Measurements from ENCODE around the gene CD2. TPM values are rescaled to one million over a fixed set of nuclear protein-coding genes. Genes with fewer than 3 reads are reported as not detected.

CD2 gene
- total RNA-seq, 1 donor from 2014 or later = not detected

DNA sequence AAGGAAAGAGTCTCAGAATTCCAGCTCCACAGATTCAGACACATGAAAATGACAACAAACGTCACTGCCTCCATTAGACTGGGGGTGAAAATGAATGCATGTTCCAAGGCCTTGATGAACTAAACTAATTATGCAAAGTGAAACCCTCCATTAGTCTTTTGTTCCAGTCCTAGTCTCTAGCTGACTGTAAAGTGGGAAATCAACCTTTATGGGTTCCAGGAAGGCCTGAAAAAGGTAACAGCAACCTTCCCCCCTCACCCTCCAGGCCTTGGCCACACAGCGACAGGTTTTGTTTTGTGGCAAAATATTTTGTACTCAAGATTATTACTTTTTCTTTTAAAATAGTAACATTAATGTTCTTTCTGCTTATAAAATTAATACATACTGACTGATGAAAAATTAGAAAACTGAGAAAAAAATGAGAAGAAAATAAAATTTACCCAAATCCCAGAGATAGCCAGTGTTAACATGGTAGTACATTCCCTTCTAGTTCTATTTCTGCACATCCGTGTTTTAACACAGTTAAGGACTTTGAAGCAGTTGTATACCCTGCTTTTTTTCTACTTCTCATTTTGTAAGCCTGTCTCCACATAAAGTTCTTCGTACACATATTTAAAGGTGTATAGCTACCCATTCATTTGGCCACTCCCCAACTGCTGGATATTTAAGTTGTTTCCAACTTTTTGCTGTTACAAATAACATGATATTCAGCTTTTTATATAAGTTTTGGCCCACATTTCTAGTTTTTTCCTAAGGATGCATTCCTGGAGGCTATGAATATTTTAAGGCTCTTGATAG is 60.9 kb downstream of the CD2 start:
- Mint-ChIP-seq H3K27me3 (no peaks in the 10 kb centered on the region), H3K4me3 (ENCODE audit: low read depth) (no peak overlapping the region), H3K4me1 (ENCODE audit: low read depth) (no peaks in the 10 kb centered on the region), H3K9me3 (ENCODE audit: low read depth) (peaks cover 12% of the 10 kb centered on the region), H3K27ac (no peak overlapping the region), H3K36me3 (ENCODE audit: insufficient read depth) (no peaks in the 10 kb centered on the region)
- TF ChIP-seq, protein P1, sequence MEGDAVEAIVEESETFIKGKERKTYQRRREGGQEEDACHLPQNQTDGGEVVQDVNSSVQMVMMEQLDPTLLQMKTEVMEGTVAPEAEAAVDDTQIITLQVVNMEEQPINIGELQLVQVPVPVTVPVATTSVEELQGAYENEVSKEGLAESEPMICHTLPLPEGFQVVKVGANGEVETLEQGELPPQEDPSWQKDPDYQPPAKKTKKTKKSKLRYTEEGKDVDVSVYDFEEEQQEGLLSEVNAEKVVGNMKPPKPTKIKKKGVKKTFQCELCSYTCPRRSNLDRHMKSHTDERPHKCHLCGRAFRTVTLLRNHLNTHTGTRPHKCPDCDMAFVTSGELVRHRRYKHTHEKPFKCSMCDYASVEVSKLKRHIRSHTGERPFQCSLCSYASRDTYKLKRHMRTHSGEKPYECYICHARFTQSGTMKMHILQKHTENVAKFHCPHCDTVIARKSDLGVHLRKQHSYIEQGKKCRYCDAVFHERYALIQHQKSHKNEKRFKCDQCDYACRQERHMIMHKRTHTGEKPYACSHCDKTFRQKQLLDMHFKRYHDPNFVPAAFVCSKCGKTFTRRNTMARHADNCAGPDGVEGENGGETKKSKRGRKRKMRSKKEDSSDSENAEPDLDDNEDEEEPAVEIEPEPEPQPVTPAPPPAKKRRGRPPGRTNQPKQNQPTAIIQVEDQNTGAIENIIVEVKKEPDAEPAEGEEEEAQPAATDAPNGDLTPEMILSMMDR (IDR thresholded peaks at IDR 0.05; ENCODE audit: unreplicated experiment) = no peak
- DNase-seq (ENCODE audit: low spot score, unreplicated experiment) = no peak

DNA sequence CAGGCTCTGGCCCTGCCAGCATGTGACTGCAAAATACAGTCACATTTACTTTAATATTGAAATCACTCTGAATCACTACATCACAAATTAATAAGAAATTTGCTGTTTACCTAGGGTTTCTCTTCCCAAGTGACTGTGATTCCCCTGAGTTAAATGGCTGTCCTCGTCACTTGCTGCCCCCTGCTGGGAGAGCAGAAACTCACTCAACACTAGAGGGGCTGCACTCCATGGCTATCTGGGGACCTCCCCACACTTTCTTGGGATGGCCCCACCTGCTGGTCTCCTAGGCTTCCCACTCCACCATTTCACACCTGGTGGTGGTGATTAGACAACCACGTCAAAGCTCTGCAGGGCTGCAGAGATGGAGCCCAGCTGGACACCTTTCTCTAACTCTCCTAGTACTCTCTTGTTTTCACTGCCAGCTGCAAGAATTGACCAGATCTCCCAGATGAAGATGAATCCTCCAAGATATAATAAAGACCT is 63.4 kb downstream of the CD2 start:
- H3K4me3 Mint-ChIP-seq (ENCODE audit: low read depth) = no peak overlapping the region
- H3K27ac Mint-ChIP-seq = peak overlapping the region; percentile 48
- peaks cover 3% of the 10 kb centered on the region for H3K9me3 Mint-ChIP-seq (ENCODE audit: low read depth)
- no peaks in the 10 kb centered on the region for H3K4me1 Mint-ChIP-seq (ENCODE audit: low read depth)
- no peaks in the 10 kb centered on the region for H3K27me3 Mint-ChIP-seq
- peak; percentile 39 for DNase-seq (ENCODE audit: low spot score, unreplicated experiment)
- TF ChIP-seq, protein P1 (IDR thresholded peaks at IDR 0.05; ENCODE audit: unreplicated experiment) = peak; percentile 77
- no peaks in the 10 kb centered on the region for H3K36me3 Mint-ChIP-seq (ENCODE audit: insufficient read depth)

Other genes starting within 250 kb of the CD2 start
- gene CD58, start 183.4 kb upstream of the CD2 start, total RNA-seq = 7.0 and 7.4 TPM in 2 replicates
- gene IGSF3, start 86.7 kb upstream of the CD2 start, total RNA-seq = 41.5 and 43.3 TPM in 2 replicates
- gene PTGFRN, start 155.5 kb downstream of the CD2 start, total RNA-seq = 42.9 and 49.0 TPM in 2 replicates
- 2.8 and 3.3 TPM in 2 replicates for gene CD101, start 247.3 kb downstream of the CD2 start, total RNA-seq

All from progenitor cell of endocrine pancreas (in vitro differentiated cells).